H1 (cell line): Measurements from ENCODE around the gene EEF1A2. TPM values are rescaled to one million over a fixed set of nuclear protein-coding genes. Genes with fewer than 3 reads are reported as not detected.

Experiments used
- CTCF ChIA-PET: fragments of 300-600 bp; sonication (Branson Sonifier 250); formaldehyde crosslinking; loops from one replicate; lab custom pipeline; 2021; ENCODE audit not compliant: partially characterized antibody; lab: Charles Lee
- POLR2A ChIA-PET: fragments of 300-600 bp; sonication (Branson Sonifier 250); formaldehyde crosslinking; loops from one replicate; lab custom pipeline; 2021; ENCODE audit warnings: inconsistent platforms; ENCODE audit not compliant: partially characterized antibody; lab: Charles Lee
- DNase-seq, 2 experiments: peaks; one replicate each; pipeline versions ENCODE4 v3.0.0 to v3.0.0-alpha.2; 2010 to 2022; ENCODE audit warnings: low spot score in 2 of 2, low read depth in 1 of 2, mixed read lengths in 1 of 2
- FAIRE-seq: peaks from 2 replicates; lab custom pipeline; 2011; peaks lifted over from hg19 to GRCh38; lab: Jason Lieb, UNC
- H2AFZ ChIP-seq: 2 replicates; pipeline ENCODE4 v1.8.1; 2012; ENCODE audit warnings: low read length, inconsistent platforms
- H2AK5ac ChIP-seq: 2 replicates; pipeline ENCODE4 v1.6.1; 2013; ENCODE audit warnings: low read depth, low read length
- H2BK120ac ChIP-seq: replicated peaks from 2 replicates; pipeline ENCODE3; 2013; ENCODE audit warnings: low read depth, low read length, inconsistent platforms
- H2BK12ac ChIP-seq: 2 replicates; pipeline ENCODE4 v1.6.1; 2013; ENCODE audit warnings: low read depth, low read length
- H2BK15ac ChIP-seq: 2 replicates; pipeline ENCODE4 v1.6.1; 2013; ENCODE audit warnings: low read length
- H2BK20ac ChIP-seq: 2 replicates; pipeline ENCODE4 v1.6.1; 2013; ENCODE audit warnings: low read length
- H2BK5ac ChIP-seq: 2 replicates; pipeline ENCODE4 v1.6.1; 2013; ENCODE audit warnings: low read depth, low read length
- H3K14ac ChIP-seq: 2 replicates; pipeline ENCODE4 v1.6.1; 2013; ENCODE audit warnings: inconsistent platforms; ENCODE audit not compliant: insufficient read length
- H3K18ac ChIP-seq: 2 replicates; pipeline ENCODE4 v1.6.1; 2013; ENCODE audit warnings: low read length; ENCODE audit errors: extremely low read depth
- H3K23ac ChIP-seq: 2 replicates; pipeline ENCODE4 v1.6.1; 2013; ENCODE audit warnings: inconsistent platforms; ENCODE audit not compliant: insufficient read length
- H3K23me2 ChIP-seq: 2 replicates; pipeline ENCODE4 v1.6.1; 2013; ENCODE audit warnings: low read depth, low read length
- H3K27ac ChIP-seq: 2 replicates; pipeline ENCODE4 v1.6.1; 2011; ENCODE audit warnings: low read depth, low read length, inconsistent platforms
- H3K27me3 ChIP-seq, 4 experiments: replicated peaks in 1 of 4; 1 replicate in 1 of 4; 2 replicates in 3 of 4; pipeline versions ENCODE4 v1.6.1 to v1.8.1; 2011 to 2013; ENCODE audit warnings: low read length in 3 of 4, mild to moderate bottlenecking in 3 of 4, inconsistent platforms in 2 of 4, mixed read lengths in 2 of 4, moderate library complexity in 1 of 4; ENCODE audit not compliant: control insufficient read depth in 3 of 4, insufficient read depth in 3 of 4; ENCODE audit errors: extremely low read depth in 1 of 4
- H3K36me3 ChIP-seq, 4 experiments: 2 replicates each; pipeline versions ENCODE4 v1.6.1 to v1.8.1; 2011 to 2013; ENCODE audit warnings: mild to moderate bottlenecking in 4 of 4, low read length in 3 of 4, moderate library complexity in 2 of 4, control low read depth in 1 of 4, inconsistent platforms in 1 of 4; ENCODE audit not compliant: insufficient read depth in 4 of 4, control insufficient read depth in 2 of 4
- H3K4ac ChIP-seq: replicated peaks from 2 replicates; pipeline ENCODE3; 2013; ENCODE audit warnings: low read length, low read depth, mixed read lengths, inconsistent platforms; ENCODE audit not compliant: insufficient read length
- H3K4me1 ChIP-seq, 4 experiments: replicated peaks in 1 of 4; 1 replicate in 1 of 4; 2 replicates in 3 of 4; pipeline versions ENCODE4 v1.6.1 to v1.8.1; 2011 to 2013; ENCODE audit warnings: low read length in 3 of 4, inconsistent platforms in 2 of 4, mixed read lengths in 1 of 4; ENCODE audit not compliant: insufficient read depth in 4 of 4, control insufficient read depth in 3 of 4
- H3K4me2 ChIP-seq, 2 experiments: 2 replicates each; pipeline versions ENCODE4 v1.6.1 to v1.8.1; 2011 to 2013; ENCODE audit warnings: low read depth in 2 of 2, low read length in 2 of 2, control low read depth in 1 of 2, inconsistent platforms in 1 of 2, mild to moderate bottlenecking in 1 of 2; ENCODE audit not compliant: insufficient read depth in 1 of 2
- H3K4me3 ChIP-seq, 4 experiments: fragments of 200-600, 300-600 bp in 1 of 4; sonication (generic), shearing (Covaris generic), sonication (Bioruptor Twin) in 1 of 4; 2 replicates each; pipeline versions ENCODE4 v1.5.1 to v1.8.1; 2011 to 2016; ENCODE audit warnings: low read length in 4 of 4, low read depth in 3 of 4, control low read depth in 2 of 4, inconsistent platforms in 2 of 4, mild to moderate bottlenecking in 2 of 4, mixed read lengths in 1 of 4, moderate library complexity in 1 of 4; ENCODE audit not compliant: insufficient read depth in 2 of 4; ENCODE audit errors: extremely low read depth in 1 of 4
- H3K56ac ChIP-seq: replicated peaks from 2 replicates; pipeline ENCODE3; 2013; ENCODE audit warnings: low read depth, mild to moderate bottlenecking, mixed read lengths, low read length, inconsistent platforms; ENCODE audit not compliant: insufficient read length
- H3K79me1 ChIP-seq: 2 replicates; pipeline ENCODE4 v1.6.1; 2013; ENCODE audit warnings: low read depth, low read length, control low read depth
- H3K79me2 ChIP-seq, 2 experiments: 2 replicates each; pipeline versions ENCODE4 v1.6.1 to v1.8.1; 2012 to 2013; ENCODE audit warnings: low read length in 2 of 2, mild to moderate bottlenecking in 2 of 2, inconsistent platforms in 1 of 2; ENCODE audit not compliant: insufficient read depth in 2 of 2, control insufficient read depth in 1 of 2
- H3K9ac ChIP-seq, 4 experiments: replicated peaks in 1 of 4; 1 replicate in 1 of 4; 2 replicates in 3 of 4; pipeline versions ENCODE4 v1.6.1 to v1.8.1; 2011 to 2013; ENCODE audit warnings: low read depth in 3 of 4, low read length in 3 of 4, control low read depth in 2 of 4, mild to moderate bottlenecking in 2 of 4, moderate library complexity in 2 of 4, inconsistent platforms in 1 of 4; ENCODE audit errors: extremely low read depth in 1 of 4
- H3K9me3 ChIP-seq, 2 experiments: 2 replicates each; pipeline versions ENCODE4 v1.6.1 to v1.8.1; 2012 to 2013; ENCODE audit warnings: mild to moderate bottlenecking in 2 of 2, moderate library complexity in 2 of 2, control low read depth in 1 of 2, inconsistent platforms in 1 of 2, low read depth in 1 of 2, low read length in 1 of 2, mixed read lengths in 1 of 2; ENCODE audit not compliant: insufficient read depth in 2 of 2
- H4K20me1 ChIP-seq, 2 experiments: replicated peaks in 1 of 2; 2 replicates each; pipeline versions ENCODE3 to v1.8.1; 2011 to 2013; ENCODE audit warnings: inconsistent platforms in 2 of 2, low read length in 2 of 2, mild to moderate bottlenecking in 1 of 2; ENCODE audit not compliant: insufficient read depth in 2 of 2, control insufficient read depth in 1 of 2
- H4K5ac ChIP-seq: 2 replicates; pipeline ENCODE4 v1.6.1; 2013; ENCODE audit warnings: low read length, low read depth, mixed read lengths, inconsistent platforms; ENCODE audit not compliant: insufficient read length
- H4K8ac ChIP-seq: 2 replicates; pipeline ENCODE4 v1.8.0; 2013; ENCODE audit warnings: mild to moderate bottlenecking, moderate library complexity, low read length, inconsistent platforms; ENCODE audit not compliant: insufficient read depth; ENCODE audit errors: extremely low read depth
- H4K91ac ChIP-seq: replicated peaks from 2 replicates; pipeline ENCODE3; 2013; ENCODE audit warnings: low read length, mixed read lengths, inconsistent platforms; ENCODE audit not compliant: insufficient read length
- ASH2L ChIP-seq: fragments of 200-600, 300-600 bp; sonication (generic); IDR thresholded peaks from one replicate; pipeline ENCODE4 v1.7.1; 2017; ENCODE audit warnings: low read length
- CHD1 ChIP-seq: IDR thresholded peaks from 2 replicates; pipeline ENCODE4 v1.6.1; 2012; ENCODE audit warnings: low read depth, low read length, improper control_type of control experiment
- CREB1 ChIP-seq: IDR thresholded peaks from 2 replicates; pipeline ENCODE4 v1.6.1; 2012; ENCODE audit warnings: inconsistent platforms
- CTBP2 ChIP-seq: IDR thresholded peaks from 2 replicates; pipeline ENCODE4 v1.7.0; 2011; ENCODE audit warnings: borderline replicate concordance, mild to moderate bottlenecking, moderate library complexity, mixed read lengths, low read length; ENCODE audit not compliant: insufficient read depth, insufficient read length
- KDM1A ChIP-seq: fragments of 200-600, 300-600 bp; sonication (generic); IDR thresholded peaks from 2 replicates; pipeline ENCODE4 v1.7.1; 2016; ENCODE audit warnings: mild to moderate bottlenecking, low read length, borderline replicate concordance
- KDM4A ChIP-seq: IDR thresholded peaks from one replicate; pipeline ENCODE4 v1.7.1; 2012; ENCODE audit warnings: low read depth, mild to moderate bottlenecking, moderate library complexity, low read length, inconsistent platforms; ENCODE audit not compliant: severe bottlenecking
- RXRA ChIP-seq: IDR thresholded peaks from 2 replicates; pipeline ENCODE4 v1.6.1; 2011; ENCODE audit warnings: low read depth, mild to moderate bottlenecking, low read length, moderate library complexity; ENCODE audit not compliant: insufficient read depth
- SP1 ChIP-seq: IDR thresholded peaks from 2 replicates; pipeline ENCODE4 v1.6.1; 2011; ENCODE audit warnings: low read depth, low read length
- SUZ12 ChIP-seq: fragments of 200-600 bp; sonication (generic); IDR thresholded peaks from 2 replicates; pipeline ENCODE4 v1.6.1; 2012; ENCODE audit warnings: mild to moderate bottlenecking, inconsistent platforms, low read length, moderate library complexity, mixed read lengths
- WGBS, 2 experiments: shearing (Covaris generic) in 1 of 2; methylation state at CpG; one replicate each; pipeline versions ENCODE4 v1.1.6 to v1.1.7; 2013 to 2015; ENCODE audit warnings: low lambda C conversion rate in 2 of 2, mixed read lengths in 2 of 2, inconsistent platforms in 1 of 2, low coverage in 1 of 2, missing lambda C conversion rate in 1 of 2; ENCODE audit not compliant: insufficient replicate concordance in 2 of 2, insufficient coverage in 1 of 2, insufficient read length in 1 of 2; ENCODE audit errors: extremely low coverage in 1 of 2, missing lambda C conversion rate in 1 of 2; 5-methylcytosine and 5-hydroxymethylcytosine counted together
- polyA plus RNA-seq, 7 experiments: library from polyadenylated mRNA; depleted of rRNA in 3 of 7; stranded (reverse) in 5 of 7; unstranded in 2 of 7; fragments of >200 nt in 5 of 7; fragments of 200-250 nt in 2 of 7; gene quantifications; 1 replicate in 5 of 7; 2 replicates in 1 of 7; 4 replicates in 1 of 7; pipeline versions ENCODE4 v1.2.1 to v1.2.3, GENCODE V29; 2011 to 2013; ENCODE audit warnings: missing spikeins in 2 of 7, mixed read lengths in 2 of 7
- total RNA-seq: library from RNA; stranded (reverse); fragmentation: NEBNext Ultra II Directional; extraction: Animal tissue kit (Norgen Biotek cat#: 25700); gene quantifications from 2 replicates; pipeline ENCODE4 v1.2.1, GENCODE V29; 2021

The EEF1A2 gene
- total and polyA plus RNA-seq, 2 of the 8 experiments (the other 6 are each of a cell fraction or from before 2014, with no cell fraction given), result 7.4 to 25.8 TPM

GRCh38 chr20:63477944-63478343 lies 20.9 kb downstream of the EEF1A2 start:
- Histone ChIP-seq H2AFZ (no peak overlapping the region), H3K27ac (no peak overlapping the region), H3K79me1 (no peaks in the 10 kb centered on the region), H3K56ac (no peak overlapping the region), H4K5ac (no peak overlapping the region), H3K4me1 (peaks cover 0 to 25% (median 12%) of the 10 kb centered on the region in 4 experiments; a peak in 5 of 7 replicates), H2BK15ac (no peak overlapping the region), H3K23ac (no peak overlapping the region), H3K23me2 (no peaks in the 10 kb centered on the region), H4K20me1 (no peaks in the 10 kb centered on the region), H3K18ac (no peak overlapping the region), H2BK5ac (peak overlapping the region; percentile 71; the same call in 1 of the 2 replicates), H2BK20ac (peak overlapping the region; percentile 61; the same call in 1 of the 2 replicates), H3K4me3 (no peak overlapping the region), H2BK12ac (peak overlapping the region; percentile 87; the same call in 1 of the 2 replicates), H3K79me2 (no peaks in the 10 kb centered on the region), H3K4ac (peak overlapping the region; percentile 32), H2BK120ac (no peak overlapping the region), H3K27me3 (peaks cover 0 to 16% (median 5%) of the 10 kb centered on the region in 4 experiments; a peak in 4 of 7 replicates), H4K8ac (no peak overlapping the region), H2AK5ac (peak overlapping the region; percentile 53; the same call in 1 of the 2 replicates), H3K4me2 (no peak overlapping the region), H3K9me3 (no peaks in the 10 kb centered on the region), H4K91ac (no peak overlapping the region), H3K36me3 (no peaks in the 10 kb centered on the region), H3K14ac (no peak overlapping the region), H3K9ac (no peak overlapping the region)
- WGBS, 2 experiments, result 90% methylated on average over 17 of the region's 17 CpGs; no CpG with 5 or more reads in 1 of the 2 experiments
- CTCF ChIA-PET, result interaction anchor here (0.6 to 3.1 kb wide), 16 partner anchors 10 to 272 kb away, joined by 3 to 15 read pairs (median 4); no protein-coding TSS in a partner anchor
- POLR2A ChIA-PET, result interaction anchor here (0.7 to 3.1 kb wide), 5 partner anchors 9 to 392 kb away, joined by 3 to 10 read pairs (median 7); partner anchors contain the start of gene PPDPF
- FAIRE-seq, result no peak
- DNase-seq, result no peak
- no peak for TF ChIP-seq KDM4A
- TF ChIP-seq SP1, result no peak
- no peak for TF ChIP-seq CREB1
- TF ChIP-seq ASH2L, result no peak
- no peak for TF ChIP-seq KDM1A
- TF ChIP-seq SUZ12, result no peak
- TF ChIP-seq CTBP2, result no peak
- no peak for TF ChIP-seq RXRA
- TF ChIP-seq CHD1, result no peak
